ENCODE data around the gene SYTL3.

GRCh38 chr6:158635427-158636073 is 14.3 kb upstream of the SYTL3 start:
- no peak for TF ChIP-seq POLR2A (IDR thresholded peaks at IDR 0.05)
- TF ChIP-seq, protein P1, sequence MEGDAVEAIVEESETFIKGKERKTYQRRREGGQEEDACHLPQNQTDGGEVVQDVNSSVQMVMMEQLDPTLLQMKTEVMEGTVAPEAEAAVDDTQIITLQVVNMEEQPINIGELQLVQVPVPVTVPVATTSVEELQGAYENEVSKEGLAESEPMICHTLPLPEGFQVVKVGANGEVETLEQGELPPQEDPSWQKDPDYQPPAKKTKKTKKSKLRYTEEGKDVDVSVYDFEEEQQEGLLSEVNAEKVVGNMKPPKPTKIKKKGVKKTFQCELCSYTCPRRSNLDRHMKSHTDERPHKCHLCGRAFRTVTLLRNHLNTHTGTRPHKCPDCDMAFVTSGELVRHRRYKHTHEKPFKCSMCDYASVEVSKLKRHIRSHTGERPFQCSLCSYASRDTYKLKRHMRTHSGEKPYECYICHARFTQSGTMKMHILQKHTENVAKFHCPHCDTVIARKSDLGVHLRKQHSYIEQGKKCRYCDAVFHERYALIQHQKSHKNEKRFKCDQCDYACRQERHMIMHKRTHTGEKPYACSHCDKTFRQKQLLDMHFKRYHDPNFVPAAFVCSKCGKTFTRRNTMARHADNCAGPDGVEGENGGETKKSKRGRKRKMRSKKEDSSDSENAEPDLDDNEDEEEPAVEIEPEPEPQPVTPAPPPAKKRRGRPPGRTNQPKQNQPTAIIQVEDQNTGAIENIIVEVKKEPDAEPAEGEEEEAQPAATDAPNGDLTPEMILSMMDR (IDR thresholded peaks at IDR 0.05), result no peak
- TF ChIP-seq EP300 (IDR thresholded peaks at IDR 0.05), result no peak

Measured in suprapubic skin (tissue), 3 donors.